Left lobe of liver (tissue), 2 donors: Measurements from ENCODE around the gene CPA3. TPM values are rescaled to one million over a fixed set of nuclear protein-coding genes. Genes with fewer than 3 reads are reported as not detected.

ENCODE experiments used
- ATAC-seq: fragments of 200-7000 bp; cut with Tn5 transposase; one replicate; pipeline ENCODE4 v1.9.1; 2020; ENCODE audit warnings: mild to moderate bottlenecking, moderate library complexity
- DNase-seq: peaks from one replicate; pipeline ENCODE4 v3.0.0-alpha.2; 2020; ENCODE audit warnings: low spot score
- total RNA-seq: library from RNA; stranded (reverse); gene quantifications from one replicate; pipeline ENCODE4 v1.2.1, GENCODE V29; 2021
- donor health status: DM: no; HTN: no; CAD: no; lungs with moderate emphysema.
- donor health status: DM: no; HTN: yes; CAD: no.

CPA3 gene
- total RNA-seq, 1 donor from 2014 or later: 0.25 TPM

- no peak for ATAC-seq
- no peak for DNase-seq
These were observed 50.0 kb downstream of the CPA3 start for GRCh38 chr3:148914936-148915690.

DNA sequence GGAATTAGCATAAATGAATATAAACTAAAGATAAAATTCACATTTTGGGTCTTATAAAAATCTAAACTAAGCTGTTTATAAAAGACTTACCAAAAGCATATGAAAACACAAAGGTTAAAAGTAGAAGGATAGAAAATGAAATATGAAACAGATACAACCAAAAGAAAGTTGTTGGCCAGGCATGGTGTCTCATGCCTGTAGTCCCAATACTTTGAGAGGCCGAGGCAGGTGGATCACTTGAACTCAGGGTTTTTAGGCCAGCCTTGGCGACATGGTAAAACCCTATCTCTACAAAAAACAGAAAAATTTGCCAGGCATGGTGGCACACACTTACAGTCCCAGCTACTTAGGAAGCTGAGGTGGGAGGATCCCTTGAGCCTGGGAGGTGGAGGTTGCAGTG is 51.0 kb downstream of the CPA3 start:
- ATAC-seq (no peak), DNase-seq (no peak)

- DNase-seq (no peak), ATAC-seq (no peak)
These were observed 57.4 kb downstream of the CPA3 start for GRCh38 chr3:148922467-148922866.

DNA sequence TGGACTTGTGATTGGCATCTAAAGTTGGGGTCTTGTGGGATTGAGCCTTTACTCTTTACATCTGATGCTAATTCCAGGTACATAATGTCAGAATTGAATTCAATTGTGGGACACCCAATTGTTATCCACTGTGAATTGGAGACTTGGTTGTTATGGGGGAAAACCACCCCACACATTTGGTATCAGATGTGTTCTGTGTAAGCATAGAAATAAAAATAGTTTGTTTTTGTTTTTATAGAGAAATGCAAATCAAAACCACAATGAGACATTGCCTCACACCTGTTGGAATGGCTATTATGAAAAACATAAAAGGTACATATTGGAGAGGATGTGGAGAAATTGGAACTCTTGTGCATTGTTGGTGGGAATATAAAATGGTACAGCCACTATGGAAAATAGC is 58.5 kb downstream of the CPA3 start:
- DNase-seq (no peak), ATAC-seq (no peak)

- no peak for DNase-seq
- ATAC-seq: no peak
These were observed 59.5 kb downstream of the CPA3 start for GRCh38 chr3:148924562-148924961.

DNA sequence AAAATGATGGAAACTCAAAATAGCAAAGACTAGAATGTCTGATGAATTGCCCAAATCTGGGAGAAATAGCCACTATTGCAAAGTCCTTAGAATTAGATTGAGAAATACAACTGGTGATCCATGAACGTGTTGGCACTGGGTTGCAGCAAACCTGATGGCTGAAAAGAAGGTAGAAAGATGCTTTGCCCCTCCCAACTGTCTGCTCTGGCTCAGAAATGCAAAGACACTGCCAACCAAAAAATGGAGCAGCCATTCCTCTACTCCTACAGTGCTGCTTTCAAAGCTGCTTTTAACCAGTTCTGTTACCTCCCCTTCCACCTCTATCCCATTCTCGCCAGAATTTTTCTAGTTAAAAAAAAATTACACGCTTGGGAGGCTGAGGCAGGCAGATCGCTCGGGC is 60.7 kb downstream of the CPA3 start:
- ATAC-seq (no peak), DNase-seq (no peak)

- ATAC-seq (no peak), DNase-seq (no peak)
These were observed 65.7 kb downstream of the CPA3 start for GRCh38 chr3:148930752-148931151.

DNA sequence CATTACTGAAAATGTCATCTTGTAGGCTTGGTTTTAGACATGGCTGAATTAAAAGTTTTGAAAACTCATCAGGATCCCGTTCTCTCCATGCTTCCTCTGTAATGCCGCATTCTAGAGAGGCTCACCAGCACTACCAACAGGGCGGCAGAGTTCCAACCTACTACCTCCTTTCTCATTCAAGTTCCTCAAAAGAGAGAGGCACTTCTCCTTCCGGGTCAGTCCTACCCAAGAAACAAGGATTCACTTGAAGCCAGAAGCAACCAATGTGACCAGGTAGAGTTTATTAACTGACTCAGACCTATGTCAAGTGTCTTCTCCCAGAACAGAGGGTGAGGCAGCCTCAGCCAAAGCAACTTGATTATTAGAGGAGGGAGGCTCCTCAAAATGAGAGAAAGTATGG is 66.5 kb downstream of the CPA3 start:
- no peak for ATAC-seq

DNA sequence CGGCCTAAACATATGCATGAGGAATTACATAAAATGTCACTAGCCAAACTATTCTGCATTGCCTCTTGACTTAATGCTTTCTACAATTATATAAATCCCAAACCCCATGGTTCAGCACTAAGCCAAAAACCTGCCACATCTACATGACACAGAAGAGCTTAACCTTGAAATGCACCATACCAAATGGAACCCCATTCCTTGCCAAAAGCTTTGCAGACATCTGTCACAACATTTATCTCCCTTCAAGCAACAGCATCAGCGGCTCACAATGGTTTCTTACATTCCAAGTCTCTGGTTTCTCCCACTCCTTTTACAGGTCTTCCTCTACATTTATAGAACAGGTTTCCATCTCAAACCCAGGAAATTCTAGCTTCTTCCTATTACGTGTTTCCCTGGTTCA is 67.9 kb downstream of the CPA3 start:
- DNase-seq (no peak), ATAC-seq (no peak)

More for the DNA sequence above, 66.5 kb downstream of the CPA3 start:
- DNase-seq: no peak

- DNase-seq (no peak), ATAC-seq (no peak)
These were observed 72.6 kb downstream of the CPA3 start for GRCh38 chr3:148937467-148938255.

- DNase-seq: no peak
- ATAC-seq: no peak
These were observed 73.2 kb downstream of the CPA3 start for GRCh38 chr3:148938306-148938705.

DNA sequence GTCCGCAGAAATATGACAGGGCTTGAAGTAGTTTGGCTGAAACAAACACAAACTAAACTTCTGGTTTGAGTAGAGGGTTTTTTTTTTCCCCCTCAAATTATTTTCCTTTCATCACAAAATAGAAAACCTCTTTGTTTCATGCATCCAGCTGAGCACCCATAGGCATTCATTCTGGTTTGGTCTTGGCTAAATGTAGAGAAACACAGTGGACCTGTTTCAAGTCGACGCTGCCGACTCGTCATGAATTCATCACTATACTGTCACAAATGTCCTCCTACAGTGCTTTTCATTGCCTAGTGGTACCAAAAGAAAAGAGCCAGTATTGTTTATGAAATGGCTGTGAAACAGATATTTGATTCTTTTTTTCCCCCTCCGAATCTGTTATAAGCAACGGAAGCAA is 73.8 kb downstream of the CPA3 start:
- no peak for ATAC-seq
- DNase-seq: no peak

DNA sequence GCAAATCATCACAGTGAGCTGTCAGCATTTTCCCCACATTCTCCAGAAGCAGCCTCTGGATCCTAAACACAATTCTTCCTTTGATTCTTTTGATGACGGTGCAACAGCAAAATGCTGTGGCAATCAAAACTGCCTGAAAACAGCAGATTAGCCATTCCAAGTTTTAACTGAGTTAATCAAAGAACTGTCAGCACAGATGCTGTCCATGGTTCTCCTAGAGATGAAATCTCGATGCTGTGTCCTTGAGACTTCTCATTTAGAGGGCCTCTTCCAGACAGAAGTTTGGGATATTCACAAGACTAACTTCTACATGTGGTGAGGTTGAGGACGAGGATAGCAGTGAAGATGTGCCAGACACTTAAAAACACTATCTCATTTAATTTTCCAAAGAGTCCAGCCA is 75.9 kb downstream of the CPA3 start:
- ATAC-seq (no peak), DNase-seq (no peak)

GRCh38 chr3:148943506-148944205 is 78.6 kb downstream of the CPA3 start:
- DNase-seq: no peak
- ATAC-seq: peak; percentile 97

DNA sequence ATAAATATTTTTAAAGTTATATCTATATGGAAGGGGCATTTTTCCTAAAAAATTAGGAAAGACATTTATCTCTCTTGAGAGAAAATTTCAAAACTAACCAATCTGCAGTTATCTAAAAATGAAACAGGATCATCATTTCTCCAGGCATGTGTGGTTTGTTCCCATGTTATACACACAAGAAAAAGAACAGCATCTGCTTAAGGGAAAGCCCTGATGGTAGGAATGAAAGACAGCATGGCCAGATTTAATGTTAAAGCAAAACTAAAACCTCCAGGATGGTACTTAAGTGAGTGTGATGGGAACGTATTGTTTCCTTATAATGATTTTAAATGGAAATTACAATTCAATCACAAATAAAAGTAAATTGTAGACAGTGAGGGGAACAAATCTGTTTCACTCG is 80.0 kb downstream of the CPA3 start:
- ATAC-seq (no peak), DNase-seq (no peak)

Other genes with a start within 250 kb of the CPA3 start
- 25.5 TPM for gene AGTR1, start 167.4 kb upstream of the CPA3 start, total RNA-seq
- gene CPB1, start 37.5 kb upstream of the CPA3 start, total RNA-seq: 9.3 TPM
- gene GYG1, start 126.2 kb downstream of the CPA3 start, total RNA-seq: 6.6 TPM
- gene HLTF, start 221.2 kb downstream of the CPA3 start, total RNA-seq: 8.3 TPM